NB4 (cell line): ENCODE data around the gene SP5.

Source experiments
- MYC ChIP-seq: IDR thresholded peaks from 2 replicates; pipeline ENCODE4 v1.6.1; 2011; ENCODE audit warnings: low read depth, low read length
- POLR2A ChIP-seq: IDR thresholded peaks from 2 replicates; pipeline ENCODE4 v1.6.1; 2011; ENCODE audit warnings: mild to moderate bottlenecking; ENCODE audit not compliant: insufficient read length; ENCODE audit errors: extremely low read depth
- TF ChIP-seq, protein P1 (sequence below): IDR thresholded peaks from one replicate; pipeline ENCODE4 v1.5.1; 2012; ENCODE audit warnings: low read depth, low read length
- TF ChIP-seq, protein P2 (sequence below): IDR thresholded peaks from 2 replicates; pipeline ENCODE4 v1.6.1; 2011; ENCODE audit warnings: low read depth, low read length

DNA sequence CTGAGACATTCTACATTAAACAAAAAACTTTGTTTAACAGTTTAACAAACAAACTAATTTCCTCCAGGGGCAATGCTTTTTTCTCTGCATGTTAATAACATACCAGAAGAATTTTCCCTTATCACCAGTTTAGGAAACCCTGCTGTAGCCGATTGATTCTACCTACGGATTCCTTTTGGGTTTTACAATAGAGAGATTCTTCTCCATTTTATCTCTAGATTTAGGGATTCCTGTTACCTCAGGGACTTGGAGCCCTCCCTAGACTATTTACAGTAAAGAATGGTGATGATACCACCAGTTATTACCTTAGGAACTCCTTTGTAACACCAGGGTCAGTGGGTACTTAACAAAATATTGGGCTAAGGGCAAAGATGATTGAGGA lies 49.7 kb downstream of the SP5 start:
- TF ChIP-seq, protein P1, sequence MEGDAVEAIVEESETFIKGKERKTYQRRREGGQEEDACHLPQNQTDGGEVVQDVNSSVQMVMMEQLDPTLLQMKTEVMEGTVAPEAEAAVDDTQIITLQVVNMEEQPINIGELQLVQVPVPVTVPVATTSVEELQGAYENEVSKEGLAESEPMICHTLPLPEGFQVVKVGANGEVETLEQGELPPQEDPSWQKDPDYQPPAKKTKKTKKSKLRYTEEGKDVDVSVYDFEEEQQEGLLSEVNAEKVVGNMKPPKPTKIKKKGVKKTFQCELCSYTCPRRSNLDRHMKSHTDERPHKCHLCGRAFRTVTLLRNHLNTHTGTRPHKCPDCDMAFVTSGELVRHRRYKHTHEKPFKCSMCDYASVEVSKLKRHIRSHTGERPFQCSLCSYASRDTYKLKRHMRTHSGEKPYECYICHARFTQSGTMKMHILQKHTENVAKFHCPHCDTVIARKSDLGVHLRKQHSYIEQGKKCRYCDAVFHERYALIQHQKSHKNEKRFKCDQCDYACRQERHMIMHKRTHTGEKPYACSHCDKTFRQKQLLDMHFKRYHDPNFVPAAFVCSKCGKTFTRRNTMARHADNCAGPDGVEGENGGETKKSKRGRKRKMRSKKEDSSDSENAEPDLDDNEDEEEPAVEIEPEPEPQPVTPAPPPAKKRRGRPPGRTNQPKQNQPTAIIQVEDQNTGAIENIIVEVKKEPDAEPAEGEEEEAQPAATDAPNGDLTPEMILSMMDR = no peak
- TF ChIP-seq MYC = no peak
- TF ChIP-seq POLR2A = no peak
- TF ChIP-seq, protein P2, sequence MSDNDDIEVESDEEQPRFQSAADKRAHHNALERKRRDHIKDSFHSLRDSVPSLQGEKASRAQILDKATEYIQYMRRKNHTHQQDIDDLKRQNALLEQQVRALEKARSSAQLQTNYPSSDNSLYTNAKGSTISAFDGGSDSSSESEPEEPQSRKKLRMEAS = no peak
